GM23338 (cell line): Measurements from ENCODE around the gene FXYD6. TPM values are rescaled to one million over a fixed set of nuclear protein-coding genes. Genes with fewer than 3 reads are reported as not detected.

Experiments used
- ATAC-seq: fragments of 200-7000 bp; cut with Tn5 transposase; 3 replicates; pipeline ENCODE4 v1.9.1; 2020
- DNase-seq: peaks from one replicate; pipeline ENCODE4 v3.0.0-alpha.2; 2015; ENCODE audit warnings: low spot score
- H2AFZ ChIP-seq: fragments of 200-600 bp; sonication (generic); 2 replicates; pipeline ENCODE4 v1.8.0; 2016; ENCODE audit warnings: antibody characterized with exemption, mild to moderate bottlenecking, moderate library complexity
- H3F3A ChIP-seq: fragments of 200-600 bp; sonication (generic); replicated peaks from 2 replicates; pipeline ENCODE4 v1.8.0; 2017; ENCODE audit warnings: antibody characterized with exemption, mixed run types, low read depth
- H3K27ac ChIP-seq: fragments of 200-600 bp; sonication (generic); 2 replicates; pipeline ENCODE4 v1.6.1; 2016; ENCODE audit warnings: low read depth
- H3K27me3 ChIP-seq: fragments of 200-600 bp; sonication (generic); 2 replicates; pipeline ENCODE4 v1.8.0; 2016; ENCODE audit warnings: mild to moderate bottlenecking, mixed run types, moderate library complexity; ENCODE audit not compliant: insufficient read depth
- H3K36me3 ChIP-seq: fragments of 200-600 bp; sonication (generic); 2 replicates; pipeline ENCODE4 v1.8.0; 2016; ENCODE audit warnings: mild to moderate bottlenecking; ENCODE audit not compliant: insufficient read depth
- H3K4me1 ChIP-seq: fragments of 200-600 bp; sonication (generic); 2 replicates; pipeline ENCODE4 v1.8.0; 2016; ENCODE audit warnings: mild to moderate bottlenecking, moderate library complexity; ENCODE audit not compliant: insufficient read depth
- H3K4me2 ChIP-seq: fragments of 200-600 bp; sonication (generic); 2 replicates; pipeline ENCODE4 v1.7.1; 2017; ENCODE audit warnings: mixed run types
- H3K4me3 ChIP-seq: fragments of 200-600 bp; sonication (generic); 2 replicates; pipeline ENCODE4 v1.6.1; 2016; ENCODE audit warnings: mixed run types
- H3K79me2 ChIP-seq: fragments of 200-600 bp; sonication (generic); replicated peaks from 2 replicates; pipeline ENCODE4 v1.8.0; 2017; ENCODE audit warnings: mild to moderate bottlenecking; ENCODE audit not compliant: insufficient read depth
- H3K9me2 ChIP-seq: fragments of 200-600 bp; sonication (generic); 2 replicates; pipeline ENCODE4 v1.8.0; 2017; ENCODE audit not compliant: insufficient read depth
- H4K20me1 ChIP-seq: fragments of 200-600 bp; sonication (generic); replicated peaks from 2 replicates; pipeline ENCODE4 v1.8.0; 2017; ENCODE audit warnings: mild to moderate bottlenecking; ENCODE audit not compliant: insufficient read depth
- H3K27ac Mint-ChIP-seq: 2 replicates; pipeline ENCODE4 v1.8.0; 2020; ENCODE audit warnings: inconsistent platforms, mild to moderate bottlenecking, moderate library complexity, mixed read lengths
- H3K27me3 Mint-ChIP-seq: 3 replicates; pipeline ENCODE4 v1.8.0; 2022; ENCODE audit warnings: low read depth, mild to moderate bottlenecking, moderate library complexity, mixed read lengths, inconsistent platforms; ENCODE audit not compliant: insufficient read depth, poor library complexity
- H3K36me3 Mint-ChIP-seq: 3 replicates; pipeline ENCODE4 v1.8.0; 2021; ENCODE audit warnings: low read depth, mild to moderate bottlenecking, inconsistent platforms, moderate library complexity, mixed read lengths
- H3K4me1 Mint-ChIP-seq: 3 replicates; pipeline ENCODE4 v1.8.0; 2020; ENCODE audit warnings: mild to moderate bottlenecking, inconsistent platforms, mixed read lengths
- H3K4me3 Mint-ChIP-seq: 3 replicates; pipeline ENCODE4 v1.8.0; 2021; ENCODE audit warnings: moderate library complexity, mild to moderate bottlenecking, inconsistent platforms, mixed read lengths
- H3K9me3 Mint-ChIP-seq: 3 replicates; pipeline ENCODE4 v1.8.0; 2020; ENCODE audit warnings: moderate library complexity, mild to moderate bottlenecking, inconsistent platforms, mixed read lengths
- CREB1 ChIP-seq: fragments of 250-450 bp; sonication (Bioruptor Pico); IDR thresholded peaks from 2 replicates; pipeline ENCODE4 v1.5.0; 2020; ENCODE audit warnings: low read depth, mild to moderate bottlenecking, moderate library complexity
- CTCF ChIP-seq, 2 experiments: fragments of 200-600 bp in 1 of 2; sonication (generic) in 1 of 2; conservative IDR thresholded peaks; 2 replicates each; pipeline versions ENCODE4 v1.5.1 to v1.6.1; 2016 to 2017; ENCODE audit warnings: antibody characterized with exemption in 2 of 2, low read depth in 2 of 2, mild to moderate bottlenecking in 2 of 2, moderate library complexity in 1 of 2
- EZH2 ChIP-seq: fragments of 200-600 bp; sonication (generic); IDR thresholded peaks from one replicate; pipeline ENCODE4 v1.8.0; 2017; ENCODE audit warnings: antibody characterized with exemption, mild to moderate bottlenecking, low read depth; ENCODE audit not compliant: unreplicated experiment
- EZH2phosphoT487 ChIP-seq: fragments of 200-600 bp; sonication (generic); IDR thresholded peaks from one replicate; pipeline ENCODE4 v1.8.1; 2018; ENCODE audit warnings: antibody characterized with exemption; ENCODE audit not compliant: unreplicated experiment
- JUNB ChIP-seq: IDR thresholded peaks from one replicate; pipeline ENCODE4 v1.6.1; 2016; ENCODE audit warnings: antibody characterized with exemption; ENCODE audit not compliant: unreplicated experiment
- NANOG ChIP-seq: IDR thresholded peaks from 2 replicates; pipeline ENCODE4 v1.6.1; 2016; ENCODE audit warnings: antibody characterized with exemption, borderline replicate concordance
- POLR2AphosphoS5 ChIP-seq: IDR thresholded peaks from 2 replicates; pipeline ENCODE4 v1.6.1; 2016; ENCODE audit warnings: antibody characterized with exemption, low read depth
- REST ChIP-seq: IDR thresholded peaks from one replicate; pipeline ENCODE4 v1.6.1; 2018; ENCODE audit warnings: antibody characterized with exemption; ENCODE audit not compliant: unreplicated experiment
- STAT1 ChIP-seq: IDR thresholded peaks from one replicate; pipeline ENCODE4 v1.6.1; 2016; ENCODE audit warnings: antibody characterized with exemption; ENCODE audit not compliant: unreplicated experiment
- ZNF114 ChIP-seq: fragments of 250-450 bp; sonication (Bioruptor Pico); IDR thresholded peaks from 2 replicates; pipeline ENCODE4 v1.5.0; 2020; ENCODE audit warnings: mild to moderate bottlenecking, moderate library complexity
- polyA plus RNA-seq: library from polyadenylated mRNA; unstranded; fragments of >200 nt; fragmentation: Nextera tagmentation; extraction: Ambion mirVana; gene quantifications from 2 replicates; pipeline ENCODE4 v1.2.1, GENCODE V29; 2016
- total RNA-seq: library from RNA; depleted of rRNA; stranded (reverse); fragments of >200 nt; shearing (Covaris generic); gene quantifications from 2 replicates; pipeline ENCODE4 v1.2.3, GENCODE V29; 2014
- TF ChIP-seq, protein P1 (sequence below): fragments of 250-450 bp; sonication (Bioruptor Pico); IDR thresholded peaks from 2 replicates; pipeline ENCODE4 v1.5.0; 2020; ENCODE audit warnings: mild to moderate bottlenecking, moderate library complexity
- TF ChIP-seq, protein P2 (sequence below): IDR thresholded peaks from 2 replicates; pipeline ENCODE4 v1.6.1; 2016; ENCODE audit warnings: antibody characterized with exemption

Gene FXYD6
- total and polyA plus RNA-seq, 2 experiments from 2014 or later: 26.2 to 30.7 TPM

DNA sequence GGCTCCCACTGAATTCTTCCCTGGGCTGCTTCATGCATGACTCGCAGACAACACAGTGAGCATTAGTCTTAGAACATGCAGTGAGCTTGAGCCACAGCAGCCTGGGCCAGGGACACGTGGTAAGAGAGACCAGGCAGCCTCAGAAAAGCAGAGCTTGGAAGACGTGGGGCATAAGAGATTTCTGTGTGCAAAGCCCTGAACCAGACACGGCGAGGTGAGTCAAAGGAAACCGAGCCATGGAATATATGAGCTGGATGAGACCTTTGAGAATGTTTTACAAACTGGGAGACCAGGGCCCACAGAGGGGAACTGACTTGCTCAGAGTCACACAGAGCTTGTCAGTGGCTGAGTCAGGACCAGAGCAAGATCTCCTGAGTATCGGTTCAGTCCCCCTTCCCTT is 8.5 kb upstream of the FXYD6 start:
- ATAC-seq: no peak
- H3K4me1 ChIP-seq: peaks cover 6% of the 10 kb centered on the region; the same call in 1 of the 2 replicates

More for the DNA sequence above, 8.5 kb upstream of the FXYD6 start:
- peaks cover under 1% of the 10 kb centered on the region; the same call in 1 of the 2 replicates for H3K27me3 ChIP-seq
- DNase-seq: no peak
- H3F3A ChIP-seq: no peaks in the 10 kb centered on the region
- Mint-ChIP-seq H3K27ac (no peak overlapping the region), H3K36me3 (no peaks in the 10 kb centered on the region), H3K9me3 (no peaks in the 10 kb centered on the region), H3K4me3 (no peak overlapping the region), H3K27me3 (no peaks in the 10 kb centered on the region), H3K4me1 (peaks cover 17% of the 10 kb centered on the region)
- H2AFZ ChIP-seq: no peak overlapping the region; the same call in 1 of the 2 replicates
- no peaks in the 10 kb centered on the region for H4K20me1 ChIP-seq
- H3K9me2 ChIP-seq: no peaks in the 10 kb centered on the region
- no peaks in the 10 kb centered on the region for H3K36me3 ChIP-seq
- no peak overlapping the region for H3K27ac ChIP-seq
- no peak overlapping the region for H3K4me3 ChIP-seq
- H3K79me2 ChIP-seq: no peaks in the 10 kb centered on the region
- no peak overlapping the region for H3K4me2 ChIP-seq
- no peak for TF ChIP-seq ZNF114 (CRISPR knock-in tag)
- no peak for TF ChIP-seq POLR2AphosphoS5
- TF ChIP-seq, protein P1, sequence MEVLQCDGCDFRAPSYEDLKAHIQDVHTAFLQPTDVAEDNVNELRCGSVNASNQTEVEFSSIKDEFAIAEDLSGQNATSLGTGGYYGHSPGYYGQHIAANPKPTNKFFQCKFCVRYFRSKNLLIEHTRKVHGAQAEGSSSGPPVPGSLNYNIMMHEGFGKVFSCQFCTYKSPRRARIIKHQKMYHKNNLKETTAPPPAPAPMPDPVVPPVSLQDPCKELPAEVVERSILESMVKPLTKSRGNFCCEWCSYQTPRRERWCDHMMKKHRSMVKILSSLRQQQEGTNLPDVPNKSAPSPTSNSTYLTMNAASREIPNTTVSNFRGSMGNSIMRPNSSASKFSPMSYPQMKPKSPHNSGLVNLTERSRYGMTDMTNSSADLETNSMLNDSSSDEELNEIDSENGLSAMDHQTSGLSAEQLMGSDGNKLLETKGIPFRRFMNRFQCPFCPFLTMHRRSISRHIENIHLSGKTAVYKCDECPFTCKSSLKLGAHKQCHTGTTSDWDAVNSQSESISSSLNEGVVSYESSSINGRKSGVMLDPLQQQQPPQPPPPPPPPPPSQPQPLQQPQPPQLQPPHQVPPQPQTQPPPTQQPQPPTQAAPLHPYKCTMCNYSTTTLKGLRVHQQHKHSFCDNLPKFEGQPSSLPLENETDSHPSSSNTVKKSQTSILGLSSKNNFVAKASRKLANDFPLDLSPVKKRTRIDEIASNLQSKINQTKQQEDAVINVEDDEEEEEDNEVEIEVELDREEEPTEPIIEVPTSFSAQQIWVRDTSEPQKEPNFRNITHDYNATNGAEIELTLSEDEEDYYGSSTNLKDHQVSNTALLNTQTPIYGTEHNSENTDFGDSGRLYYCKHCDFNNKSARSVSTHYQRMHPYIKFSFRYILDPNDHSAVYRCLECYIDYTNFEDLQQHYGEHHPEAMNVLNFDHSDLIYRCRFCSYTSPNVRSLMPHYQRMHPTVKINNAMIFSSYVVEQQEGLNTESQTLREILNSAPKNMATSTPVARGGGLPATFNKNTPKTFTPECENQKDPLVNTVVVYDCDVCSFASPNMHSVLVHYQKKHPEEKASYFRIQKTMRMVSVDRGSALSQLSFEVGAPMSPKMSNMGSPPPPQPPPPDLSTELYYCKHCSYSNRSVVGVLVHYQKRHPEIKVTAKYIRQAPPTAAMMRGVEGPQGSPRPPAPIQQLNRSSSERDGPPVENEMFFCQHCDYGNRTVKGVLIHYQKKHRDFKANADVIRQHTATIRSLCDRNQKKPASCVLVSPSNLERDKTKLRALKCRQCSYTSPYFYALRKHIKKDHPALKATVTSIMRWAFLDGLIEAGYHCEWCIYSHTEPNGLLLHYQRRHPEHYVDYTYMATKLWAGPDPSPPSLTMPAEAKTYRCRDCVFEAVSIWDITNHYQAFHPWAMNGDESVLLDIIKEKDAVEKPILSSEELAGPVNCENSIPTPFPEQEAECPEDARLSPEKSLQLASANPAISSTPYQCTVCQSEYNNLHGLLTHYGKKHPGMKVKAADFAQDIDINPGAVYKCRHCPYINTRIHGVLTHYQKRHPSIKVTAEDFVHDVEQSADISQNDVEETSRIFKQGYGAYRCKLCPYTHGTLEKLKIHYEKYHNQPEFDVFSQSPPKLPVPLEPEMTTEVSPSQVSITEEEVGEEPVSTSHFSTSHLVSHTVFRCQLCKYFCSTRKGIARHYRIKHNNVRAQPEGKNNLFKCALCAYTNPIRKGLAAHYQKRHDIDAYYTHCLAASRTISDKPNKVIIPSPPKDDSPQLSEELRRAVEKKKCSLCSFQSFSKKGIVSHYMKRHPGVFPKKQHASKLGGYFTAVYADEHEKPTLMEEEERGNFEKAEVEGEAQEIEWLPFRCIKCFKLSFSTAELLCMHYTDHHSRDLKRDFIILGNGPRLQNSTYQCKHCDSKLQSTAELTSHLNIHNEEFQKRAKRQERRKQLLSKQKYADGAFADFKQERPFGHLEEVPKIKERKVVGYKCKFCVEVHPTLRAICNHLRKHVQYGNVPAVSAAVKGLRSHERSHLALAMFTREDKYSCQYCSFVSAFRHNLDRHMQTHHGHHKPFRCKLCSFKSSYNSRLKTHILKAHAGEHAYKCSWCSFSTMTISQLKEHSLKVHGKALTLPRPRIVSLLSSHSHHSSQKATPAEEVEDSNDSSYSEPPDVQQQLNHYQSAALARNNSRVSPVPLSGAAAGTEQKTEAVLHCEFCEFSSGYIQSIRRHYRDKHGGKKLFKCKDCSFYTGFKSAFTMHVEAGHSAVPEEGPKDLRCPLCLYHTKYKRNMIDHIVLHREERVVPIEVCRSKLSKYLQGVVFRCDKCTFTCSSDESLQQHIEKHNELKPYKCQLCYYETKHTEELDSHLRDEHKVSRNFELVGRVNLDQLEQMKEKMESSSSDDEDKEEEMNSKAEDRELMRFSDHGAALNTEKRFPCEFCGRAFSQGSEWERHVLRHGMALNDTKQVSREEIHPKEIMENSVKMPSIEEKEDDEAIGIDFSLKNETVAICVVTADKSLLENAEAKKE (CRISPR knock-in tag): no peak
- no peak for TF ChIP-seq CREB1 (CRISPR knock-in tag)
- TF ChIP-seq STAT1: no peak
- no peak for TF ChIP-seq EZH2phosphoT487
- TF ChIP-seq JUNB: no peak
- TF ChIP-seq EZH2: no peak
- TF ChIP-seq, protein P2, sequence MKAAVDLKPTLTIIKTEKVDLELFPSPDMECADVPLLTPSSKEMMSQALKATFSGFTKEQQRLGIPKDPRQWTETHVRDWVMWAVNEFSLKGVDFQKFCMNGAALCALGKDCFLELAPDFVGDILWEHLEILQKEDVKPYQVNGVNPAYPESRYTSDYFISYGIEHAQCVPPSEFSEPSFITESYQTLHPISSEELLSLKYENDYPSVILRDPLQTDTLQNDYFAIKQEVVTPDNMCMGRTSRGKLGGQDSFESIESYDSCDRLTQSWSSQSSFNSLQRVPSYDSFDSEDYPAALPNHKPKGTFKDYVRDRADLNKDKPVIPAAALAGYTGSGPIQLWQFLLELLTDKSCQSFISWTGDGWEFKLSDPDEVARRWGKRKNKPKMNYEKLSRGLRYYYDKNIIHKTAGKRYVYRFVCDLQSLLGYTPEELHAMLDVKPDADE: no peak
- TF ChIP-seq CTCF (conservative IDR thresholded peaks at IDR 0.05; ENCODE audit: low read depth in 2 of 2): no peak
- no peak for TF ChIP-seq NANOG
- TF ChIP-seq REST: no peak
